CD4-positive, alpha-beta T cell treated with Interleukin-6 for 4 hours (primary cell): Measurements from ENCODE around the gene LY86.
A peak's percentile ranks its signal among the peaks of the same experiment; 100 is the strongest.

Source experiments
- DNase-seq: peaks from one replicate; pipeline ENCODE4 v3.0.0-alpha.2; 2020; ENCODE audit warnings: mixed read lengths

Gene LY86

GRCh38 chr6:6685249-6686040 is 96.9 kb downstream of the LY86 start:
- no peak for DNase-seq

- no peak for DNase-seq
Observed at GRCh38 chr6:6686176-6686575, 97.7 kb downstream of the LY86 start.

GRCh38 chr6:6686748-6687601 is 98.5 kb downstream of the LY86 start:
- peak; percentile 10 for DNase-seq

- DNase-seq, result no peak
Observed at GRCh38 chr6:6688283-6688682, 99.8 kb downstream of the LY86 start.

- no peak for DNase-seq
Observed at GRCh38 chr6:6688951-6689350, 100.4 kb downstream of the LY86 start.

GRCh38 chr6:6689400-6690143 is 101.1 kb downstream of the LY86 start:
- no peak for DNase-seq

GRCh38 chr6:6690144-6690483 is 101.6 kb downstream of the LY86 start:
- DNase-seq, result no peak

GRCh38 chr6:6694368-6694780 is 105.9 kb downstream of the LY86 start:
- DNase-seq, result no peak

- DNase-seq, result no peak
Observed at GRCh38 chr6:6694825-6695624, 106.5 kb downstream of the LY86 start.

- no peak for DNase-seq
Observed at GRCh38 chr6:6695625-6696276, 107.2 kb downstream of the LY86 start.

GRCh38 chr6:6696867-6697531 is 108.5 kb downstream of the LY86 start:
- DNase-seq, result peak; percentile 14

GRCh38 chr6:6697620-6698019 is 109.1 kb downstream of the LY86 start:
- DNase-seq, result no peak

- DNase-seq, result no peak
Observed at GRCh38 chr6:6699741-6700367, 111.3 kb downstream of the LY86 start.

- no peak for DNase-seq
Observed at GRCh38 chr6:6700407-6701270, 112.1 kb downstream of the LY86 start.

- no peak for DNase-seq
Observed at GRCh38 chr6:6701864-6702263, 113.3 kb downstream of the LY86 start.

- no peak for DNase-seq
Observed at GRCh38 chr6:6703699-6704098, 115.2 kb downstream of the LY86 start.
